Fibroblast of lung (primary cell): ENCODE data around the gene ANO4. TPM values are rescaled to one million over a fixed set of nuclear protein-coding genes. Genes with fewer than 3 reads are reported as not detected.

ENCODE experiments used
- DNase-seq, 2 donors: peaks; one replicate each; pipeline versions ENCODE4 v3.0.0 to v3.0.0-alpha.2; 2010; ENCODE audit warnings: low read depth in 2 of 2
- H2AFZ ChIP-seq: 2 replicates; pipeline ENCODE4 v1.5.1; 2012; ENCODE audit warnings: low read length, control low read depth, inconsistent platforms
- H3K27ac ChIP-seq: 2 replicates; pipeline ENCODE4 v1.5.1; 2011; ENCODE audit warnings: low read length, control low read depth; ENCODE audit not compliant: insufficient read depth
- H3K27me3 ChIP-seq: 2 replicates; pipeline ENCODE4 v1.5.1; 2011; ENCODE audit warnings: mild to moderate bottlenecking, low read length; ENCODE audit not compliant: control insufficient read depth, insufficient read depth
- H3K36me3 ChIP-seq: 2 replicates; pipeline ENCODE4 v1.5.1; 2011; ENCODE audit warnings: low read length; ENCODE audit not compliant: control insufficient read depth, insufficient read depth
- H3K4me1 ChIP-seq: 2 replicates; pipeline ENCODE4 v1.5.1; 2011; ENCODE audit warnings: low read length; ENCODE audit not compliant: control insufficient read depth, insufficient read depth; ENCODE audit errors: extremely low read depth
- H3K4me2 ChIP-seq: 2 replicates; pipeline ENCODE4 v1.5.1; 2011; ENCODE audit warnings: low read length, control low read depth; ENCODE audit not compliant: insufficient read depth; ENCODE audit errors: extremely low read depth
- H3K4me3 ChIP-seq, 4 experiments: fragments of 200-600 bp in 1 of 4; sonication (generic) in 1 of 4; replicated peaks in 1 of 4; 2 replicates each; pipeline ENCODE4 v1.5.1; 2011 to 2016; ENCODE audit warnings: low read length in 4 of 4, low read depth in 3 of 4, mild to moderate bottlenecking in 3 of 4, control low read depth in 2 of 4, inconsistent platforms in 1 of 4, mixed read lengths in 1 of 4; ENCODE audit not compliant: insufficient read depth in 1 of 4; ENCODE audit errors: control extremely low read depth in 1 of 4
- H3K79me2 ChIP-seq: 2 replicates; pipeline ENCODE4 v1.5.1; 2012; ENCODE audit warnings: mild to moderate bottlenecking, low read length, inconsistent platforms; ENCODE audit not compliant: control insufficient read depth, insufficient read depth
- H3K9ac ChIP-seq: 2 replicates; pipeline ENCODE4 v1.5.1; 2011; ENCODE audit warnings: mild to moderate bottlenecking, low read length, control low read depth; ENCODE audit not compliant: insufficient read depth
- H3K9me3 ChIP-seq: 2 replicates; pipeline ENCODE4 v1.5.1; 2012; ENCODE audit warnings: low read depth, low read length; ENCODE audit not compliant: control insufficient read depth, insufficient read depth
- H4K20me1 ChIP-seq: 2 replicates; pipeline ENCODE4 v1.5.1; 2011; ENCODE audit warnings: low read length; ENCODE audit not compliant: control insufficient read depth, insufficient read depth; ENCODE audit errors: extremely low read depth
- EZH2 ChIP-seq: IDR thresholded peaks from 2 replicates; pipeline ENCODE4 v1.5.1; 2012; ENCODE audit warnings: low read length, control low read depth, mild to moderate bottlenecking; ENCODE audit errors: missing control alignments
- polyA plus RNA-seq, 2 donors: library from polyadenylated mRNA; depleted of rRNA in 1 of 2; stranded (reverse) in 1 of 2; unstranded in 1 of 2; fragments of >200 nt; gene quantifications; 2 replicates each; pipeline ENCODE4 v1.2.1, GENCODE V29; 2011 to 2012; ENCODE audit warnings: missing spikeins in 1 of 2
- total RNA-seq: library from RNA; depleted of rRNA; stranded (reverse); fragments of >200 nt; gene quantifications from 2 replicates; pipeline ENCODE4 v1.2.1, GENCODE V29; 2014
- TF ChIP-seq, protein P1 (sequence below), 2 donors: IDR thresholded peaks in 1 of 2; conservative IDR thresholded peaks in 1 of 2; 1 replicate in 1 of 2; 2 replicates in 1 of 2; pipeline ENCODE4 v1.5.1; 2011 to 2012; ENCODE audit warnings: low read length in 2 of 2, control low read depth in 1 of 2, inconsistent platforms in 1 of 2, low read depth in 1 of 2, mild to moderate bottlenecking in 1 of 2

ANO4 gene
- total and polyA plus RNA-seq, 2 donors (not counting 1 experiment from before 2014, with no cell fraction given), result 11.7 to 42.3 TPM

DNA sequence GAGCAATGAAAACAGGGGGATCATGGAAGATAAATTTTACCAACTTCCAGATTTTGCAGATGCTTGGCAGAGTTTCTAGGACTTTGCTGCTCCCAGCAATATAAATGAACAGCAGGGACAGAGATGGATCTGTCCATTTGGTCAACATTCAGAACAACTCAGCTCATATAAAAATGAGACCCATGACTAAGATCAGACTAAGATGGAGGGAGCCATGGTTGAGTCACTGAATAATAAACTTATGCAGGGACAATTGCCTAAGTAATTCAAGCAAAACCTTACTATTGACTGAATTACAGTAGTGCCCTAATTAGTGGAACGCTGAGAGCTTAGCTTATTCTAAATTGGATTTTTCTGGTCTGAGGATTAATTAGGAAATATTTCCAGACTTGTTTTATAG, 210.3 kb downstream of the ANO4 start:
- no peaks in the 10 kb centered on the region for H3K27me3 ChIP-seq
- H3K9ac ChIP-seq, result no peak overlapping the region
- H3K4me1 ChIP-seq, result no peaks in the 10 kb centered on the region
- no peak overlapping the region for H2AFZ ChIP-seq
- H3K4me2 ChIP-seq, result no peak overlapping the region
- DNase-seq, result peak in 1 of 2 donors; percentile 41
- TF ChIP-seq, protein P1, sequence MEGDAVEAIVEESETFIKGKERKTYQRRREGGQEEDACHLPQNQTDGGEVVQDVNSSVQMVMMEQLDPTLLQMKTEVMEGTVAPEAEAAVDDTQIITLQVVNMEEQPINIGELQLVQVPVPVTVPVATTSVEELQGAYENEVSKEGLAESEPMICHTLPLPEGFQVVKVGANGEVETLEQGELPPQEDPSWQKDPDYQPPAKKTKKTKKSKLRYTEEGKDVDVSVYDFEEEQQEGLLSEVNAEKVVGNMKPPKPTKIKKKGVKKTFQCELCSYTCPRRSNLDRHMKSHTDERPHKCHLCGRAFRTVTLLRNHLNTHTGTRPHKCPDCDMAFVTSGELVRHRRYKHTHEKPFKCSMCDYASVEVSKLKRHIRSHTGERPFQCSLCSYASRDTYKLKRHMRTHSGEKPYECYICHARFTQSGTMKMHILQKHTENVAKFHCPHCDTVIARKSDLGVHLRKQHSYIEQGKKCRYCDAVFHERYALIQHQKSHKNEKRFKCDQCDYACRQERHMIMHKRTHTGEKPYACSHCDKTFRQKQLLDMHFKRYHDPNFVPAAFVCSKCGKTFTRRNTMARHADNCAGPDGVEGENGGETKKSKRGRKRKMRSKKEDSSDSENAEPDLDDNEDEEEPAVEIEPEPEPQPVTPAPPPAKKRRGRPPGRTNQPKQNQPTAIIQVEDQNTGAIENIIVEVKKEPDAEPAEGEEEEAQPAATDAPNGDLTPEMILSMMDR (conservative IDR thresholded peaks at IDR 0.05 in 1 of 2, IDR thresholded peaks at IDR 0.05 in 1 of 2; ENCODE audit: low read depth in 1 of 2, low read length in 2 of 2), result no peak
- TF ChIP-seq EZH2, result no peak
- no peaks in the 10 kb centered on the region for H4K20me1 ChIP-seq
- H3K79me2 ChIP-seq, result no peaks in the 10 kb centered on the region
- H3K4me3 ChIP-seq, result no peak overlapping the region
- no peaks in the 10 kb centered on the region for H3K36me3 ChIP-seq
- no peaks in the 10 kb centered on the region for H3K9me3 ChIP-seq
- no peak overlapping the region for H3K27ac ChIP-seq

DNA sequence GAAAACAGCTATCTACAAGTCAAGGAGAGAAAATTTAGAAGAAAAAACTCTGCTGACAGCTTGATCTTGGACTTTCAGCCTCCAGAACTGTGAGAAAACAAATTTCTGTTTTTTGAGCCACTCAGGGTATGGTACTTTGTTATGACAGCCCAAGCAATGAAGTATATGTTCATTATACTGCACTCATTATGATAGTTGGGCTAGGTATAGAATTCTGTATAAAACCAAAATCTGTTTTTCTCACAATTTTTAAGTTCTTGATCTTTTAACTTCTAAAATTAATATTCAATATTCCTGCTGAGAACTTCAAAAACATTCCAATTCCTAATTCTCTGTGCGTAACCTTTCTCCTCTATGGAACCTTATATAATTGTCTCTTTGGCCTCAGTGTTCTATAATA, 214.7 kb downstream of the ANO4 start:
- Histone ChIP-seq H2AFZ (no peak overlapping the region), H4K20me1 (no peaks in the 10 kb centered on the region), H3K36me3 (no peaks in the 10 kb centered on the region), H3K27ac (no peak overlapping the region), H3K4me3 (no peak overlapping the region), H3K9ac (no peak overlapping the region), H3K27me3 (no peaks in the 10 kb centered on the region), H3K9me3 (no peaks in the 10 kb centered on the region), H3K79me2 (no peaks in the 10 kb centered on the region), H3K4me1 (no peaks in the 10 kb centered on the region), H3K4me2 (no peak overlapping the region)
- DNase-seq, result no peak
- no peak for TF ChIP-seq EZH2

DNA sequence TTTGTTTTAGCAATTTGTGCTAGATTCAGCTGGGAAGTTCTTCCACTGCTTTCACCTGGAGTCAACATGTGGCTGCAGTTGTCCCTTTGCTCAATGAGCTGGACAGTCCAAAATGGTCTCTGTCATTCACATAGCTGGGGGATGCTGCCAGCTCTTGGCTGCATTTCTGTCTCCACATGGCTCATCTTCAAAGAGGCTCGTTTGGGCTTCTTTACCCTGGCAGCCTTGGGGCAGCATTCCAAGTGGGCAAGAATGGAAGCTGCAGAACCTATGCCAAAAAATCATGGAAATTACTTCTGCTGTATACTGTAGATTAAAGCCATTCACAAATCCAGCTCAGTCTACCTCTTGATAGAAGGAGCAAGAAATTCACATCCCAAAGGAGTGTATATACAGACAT, 216.3 kb downstream of the ANO4 start:
- no peak for TF ChIP-seq EZH2
- TF ChIP-seq, protein P1 (conservative IDR thresholded peaks at IDR 0.05 in 1 of 2, IDR thresholded peaks at IDR 0.05 in 1 of 2; ENCODE audit: low read depth in 1 of 2, low read length in 2 of 2), result no peak
- no peak for DNase-seq
- Histone ChIP-seq H4K20me1 (no peaks in the 10 kb centered on the region), H3K36me3 (no peaks in the 10 kb centered on the region), H3K9ac (no peak overlapping the region), H3K4me3 (no peak overlapping the region), H3K79me2 (no peaks in the 10 kb centered on the region), H3K27ac (no peak overlapping the region), H3K9me3 (no peaks in the 10 kb centered on the region), H3K27me3 (no peaks in the 10 kb centered on the region), H3K4me1 (no peaks in the 10 kb centered on the region), H3K4me2 (no peak overlapping the region), H2AFZ (no peak overlapping the region)
